Left lobe of liver (tissue), 2 donors: Measurements from ENCODE around the gene VPS9D1. TPM values are rescaled to one million over a fixed set of nuclear protein-coding genes. Genes with fewer than 3 reads are reported as not detected.
"Not testable (repeated sequence)": the region's sequence is repeated elsewhere in the genome, so short reads cannot be mapped to it uniquely, and the experiment has no call there.

ENCODE experiments used
- ATAC-seq: fragments of 200-7000 bp; cut with Tn5 transposase; one replicate; pipeline ENCODE4 v1.9.1; 2020; ENCODE audit warnings: mild to moderate bottlenecking, moderate library complexity
- DNase-seq: peaks from one replicate; pipeline ENCODE4 v3.0.0-alpha.2; 2020; ENCODE audit warnings: low spot score
- total RNA-seq: library from RNA; stranded (reverse); gene quantifications from one replicate; pipeline ENCODE4 v1.2.1, GENCODE V29; 2021
- donor health status: DM: no; HTN: no; CAD: no; lungs with moderate emphysema.
- donor health status: DM: no; HTN: yes; CAD: no.

VPS9D1 gene
- total RNA-seq, 1 donor from 2014 or later: 15.0 TPM

DNA sequence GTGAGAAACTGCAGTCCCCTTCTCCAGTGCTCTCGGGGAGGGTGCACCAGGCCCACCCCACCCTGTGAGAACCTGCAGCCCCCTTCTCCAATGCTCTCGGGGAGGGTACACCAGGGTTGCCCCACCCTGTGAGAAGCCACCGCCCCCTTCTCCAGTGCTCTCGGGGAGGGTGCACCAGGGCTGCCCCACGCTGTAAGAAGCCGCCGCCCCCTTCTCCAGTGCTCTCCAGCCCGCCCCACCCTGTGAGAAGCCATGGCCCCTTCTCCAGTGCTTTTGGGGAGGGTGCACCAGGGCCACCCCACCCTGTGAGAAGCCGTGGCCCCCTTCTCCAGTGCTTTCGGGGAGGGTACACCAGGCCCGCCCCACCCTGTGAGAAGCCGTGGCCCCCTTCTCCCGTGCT, 50.9 kb downstream of the VPS9D1 start:
- ATAC-seq (no peak), DNase-seq (no peak)

DNA sequence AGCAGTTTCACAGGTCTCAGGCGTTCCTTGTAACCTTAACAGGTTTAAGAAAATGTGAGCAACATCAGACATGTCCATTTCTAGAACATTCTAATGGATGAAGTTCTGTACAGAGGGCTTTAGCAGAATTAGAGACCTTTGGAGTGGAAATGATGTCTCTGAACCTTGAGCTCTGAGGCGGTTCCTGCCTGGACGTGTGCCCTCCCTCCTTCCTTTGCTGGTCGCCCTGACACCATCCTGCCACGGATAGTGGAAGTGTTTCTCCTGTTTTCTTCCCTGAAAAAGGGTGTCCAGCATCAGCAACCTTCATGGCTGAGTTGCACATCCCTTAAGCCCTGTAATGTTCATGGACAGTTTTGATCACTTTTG, 51.9 kb downstream of the VPS9D1 start:
- DNase-seq (no peak), ATAC-seq (peak; percentile 85)

DNA sequence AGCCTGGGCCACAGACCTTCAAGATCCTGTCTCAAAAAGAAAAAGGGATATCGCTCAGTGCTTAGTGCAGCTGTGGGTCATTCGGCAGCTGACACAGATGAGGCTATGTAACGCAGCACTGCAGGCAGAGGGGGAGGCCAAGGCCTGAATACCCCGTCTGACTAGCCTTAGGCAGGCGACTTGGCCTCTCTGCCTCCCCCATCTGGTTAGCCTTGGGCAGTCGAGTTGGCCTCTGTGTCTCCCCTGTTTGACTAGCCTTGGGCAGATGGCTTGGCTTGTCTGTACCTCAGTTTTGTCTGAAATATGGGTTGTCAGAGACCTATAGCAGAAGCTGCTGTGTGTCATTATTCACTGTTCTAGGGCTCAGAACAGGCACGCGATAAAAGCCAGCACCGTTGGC, 53.1 kb downstream of the VPS9D1 start:
- ATAC-seq: no peak

DNA sequence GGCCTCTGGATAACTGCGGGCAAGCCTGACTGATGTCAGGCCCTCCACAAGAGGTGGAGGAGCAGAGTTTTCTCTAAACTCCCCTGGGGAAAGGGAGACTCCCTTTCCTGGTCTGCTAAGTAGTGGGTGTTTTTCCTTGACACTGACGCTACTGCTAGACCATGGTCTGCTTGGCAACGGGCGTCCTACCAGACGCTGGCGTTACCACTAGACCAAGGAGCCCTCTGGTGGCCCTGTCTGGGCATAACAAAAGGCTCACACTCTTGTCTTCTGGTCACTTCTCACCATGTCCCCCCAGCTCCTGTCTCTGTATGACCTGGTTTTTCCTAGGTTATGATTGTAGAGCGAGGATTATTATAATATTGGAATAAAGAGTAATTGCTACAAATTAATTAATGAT, 53.7 kb downstream of the VPS9D1 start:
- not testable (repeated sequence) for DNase-seq, ATAC-seq

More for the DNA sequence above, 53.1 kb downstream of the VPS9D1 start:
- DNase-seq: no peak

DNA sequence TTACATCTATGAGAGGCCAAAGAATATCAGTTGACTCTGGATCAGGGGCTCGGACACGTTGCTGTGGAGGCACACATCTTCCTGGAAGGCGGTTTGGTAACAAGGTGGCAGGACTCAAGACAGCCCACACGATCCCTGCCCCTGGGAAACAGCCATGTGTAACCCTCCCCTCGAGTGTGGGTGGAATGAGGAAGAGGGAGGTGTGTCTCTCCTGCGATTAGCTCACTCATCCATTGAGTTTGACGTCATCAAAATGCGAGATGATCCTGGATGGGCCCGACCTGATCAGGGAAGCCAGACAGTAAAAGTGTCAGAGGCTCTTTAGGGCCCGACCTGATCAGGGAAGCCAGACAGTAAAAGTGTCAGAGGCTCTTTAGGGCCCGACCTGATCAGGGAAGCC, 56.5 kb downstream of the VPS9D1 start:
- not testable (repeated sequence) for DNase-seq, ATAC-seq

DNA sequence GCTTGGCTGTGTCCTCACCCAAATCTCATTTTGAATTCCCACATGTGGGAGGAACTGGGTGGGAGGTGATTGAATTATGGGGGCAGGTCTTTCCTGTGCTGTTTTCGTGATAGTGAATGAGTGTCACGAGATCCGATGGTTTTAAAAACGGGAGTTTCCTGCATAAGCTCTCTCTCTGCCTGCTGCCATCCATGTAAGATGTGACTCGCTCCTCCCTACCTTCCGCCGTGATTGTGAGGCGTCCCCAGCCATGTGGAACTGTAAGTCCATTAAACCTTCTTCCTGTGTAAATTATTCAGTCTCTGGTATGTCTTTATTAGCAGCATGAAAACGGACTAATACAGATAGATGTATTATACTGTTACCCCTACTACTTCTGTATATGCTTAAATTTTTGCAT, 59.5 kb downstream of the VPS9D1 start:
- no peak for DNase-seq
- ATAC-seq: no peak

DNA sequence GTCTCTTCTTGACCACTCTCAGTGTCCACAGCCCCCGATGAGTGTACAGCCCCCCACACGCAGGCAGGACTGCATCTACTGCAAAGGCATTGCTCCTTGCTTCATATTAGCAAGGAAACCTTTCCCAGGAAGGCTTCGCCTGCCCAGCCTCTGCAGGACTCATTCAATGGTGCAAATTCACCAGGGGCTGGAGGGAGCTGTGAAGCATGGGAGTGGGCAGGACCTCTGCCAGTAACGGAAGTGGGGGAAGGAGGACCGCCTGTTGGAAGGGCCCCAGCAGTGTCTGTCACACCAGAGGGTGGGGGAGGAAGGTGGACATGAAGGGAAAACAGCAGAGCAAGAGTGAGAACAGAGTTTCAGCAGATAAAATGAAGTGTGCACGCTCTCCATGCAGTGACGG, 60.6 kb downstream of the VPS9D1 start:
- DNase-seq (no peak), ATAC-seq (no peak)

DNA sequence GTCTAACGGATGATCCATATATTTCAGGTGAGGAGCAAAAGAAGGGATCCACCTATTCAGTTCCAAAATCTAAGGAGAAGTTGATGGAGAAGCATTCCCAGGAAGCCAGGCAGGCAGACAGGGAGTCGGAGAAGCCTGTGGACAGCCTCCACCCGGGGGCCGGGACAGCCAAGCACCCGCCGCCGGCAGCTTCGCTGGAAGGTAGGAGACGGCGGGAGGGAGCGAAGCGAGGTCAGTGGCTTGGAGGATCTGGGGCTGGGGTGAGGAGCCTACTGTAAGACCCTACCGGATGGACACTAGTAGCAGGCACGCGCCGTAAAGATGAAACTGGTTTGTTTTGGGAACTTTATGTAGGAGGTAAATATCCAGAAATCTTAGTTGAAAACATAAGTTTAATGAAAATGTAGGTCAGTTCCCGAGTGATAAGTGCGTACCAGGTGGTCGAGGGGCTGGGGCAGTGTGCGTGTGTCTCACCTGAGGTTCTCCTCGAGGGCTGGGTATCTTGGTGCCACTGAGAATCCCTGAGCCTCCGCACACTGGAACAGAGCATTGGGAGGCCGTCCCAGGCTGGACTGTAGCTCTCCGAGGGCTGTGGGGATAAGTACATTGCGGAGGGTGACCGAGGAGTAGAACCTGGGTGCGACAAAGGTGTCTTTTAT, 62.3 kb downstream of the VPS9D1 start:
- ATAC-seq (peak; percentile 19), DNase-seq (no peak)

DNA sequence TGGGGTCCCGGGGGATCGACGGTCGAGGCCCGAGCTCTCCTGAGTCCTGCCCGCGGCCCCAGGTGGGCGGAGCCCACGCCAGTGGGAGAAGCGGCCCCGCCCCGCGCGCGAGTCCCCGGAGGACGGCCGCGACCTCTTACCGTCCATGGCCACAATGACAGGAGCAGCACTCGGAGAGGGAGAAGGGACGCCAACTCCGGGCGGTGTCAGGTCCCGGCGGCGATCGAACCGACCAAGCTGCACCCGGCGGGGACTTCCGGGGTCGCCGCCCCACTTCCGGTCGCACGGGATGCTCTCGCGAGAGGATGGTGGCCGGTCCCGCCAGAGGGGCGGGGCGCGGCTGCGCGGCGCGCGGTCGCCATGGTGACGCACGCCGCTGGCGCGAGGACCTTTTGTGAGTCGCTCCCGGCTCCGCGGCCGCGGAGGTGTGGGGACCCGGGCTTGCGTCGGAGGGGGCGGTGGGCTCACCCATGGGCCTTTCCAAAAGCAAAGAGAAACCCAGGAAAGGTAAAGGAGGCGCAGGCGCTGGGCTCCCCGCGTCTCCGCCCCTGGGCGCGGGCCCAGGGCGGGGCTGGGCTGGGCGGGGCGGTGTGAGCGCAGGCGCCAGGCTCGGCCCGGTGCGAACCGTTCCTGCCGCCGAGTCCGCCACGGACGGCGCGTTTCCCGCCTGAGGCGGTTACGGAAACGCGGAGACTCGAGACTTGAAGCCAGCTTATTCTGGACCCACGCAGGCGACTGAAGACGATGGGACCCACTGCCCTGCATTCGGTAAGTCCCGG, 63.1 kb downstream of the VPS9D1 start, which contains the start of the genes CHMP1A and SPATA33:
Gene CHMP1A (minus strand): TSS at position 267 of the 779 bp plus-strand sequence. CDS start 120 bp downstream, at position 147.
Gene SPATA33 (plus strand): TSS at position 395 of the 779 bp plus-strand sequence. CDS start 76 bp downstream, at position 471.
- peak; percentile 90 for DNase-seq
- ATAC-seq: peak; percentile 95

Other genes starting within 250 kb of the VPS9D1 start
- gene ANKRD11, start 230.3 kb downstream of the VPS9D1 start, total RNA-seq: 50.7 TPM
- 68.1 TPM for gene SPG7, start 212.5 kb downstream of the VPS9D1 start, total RNA-seq
- 886 TPM for gene RPL13, start 160.2 kb downstream of the VPS9D1 start, total RNA-seq
- 0.88 TPM for gene CPNE7, start 145.1 kb downstream of the VPS9D1 start, total RNA-seq
- gene DPEP1, start 107.3 kb downstream of the VPS9D1 start, total RNA-seq: 0.13 TPM
- 34.7 TPM for gene CHMP1A, start 63.2 kb downstream of the VPS9D1 start, total RNA-seq
- 5.2 TPM for gene SPATA33, start 63.1 kb downstream of the VPS9D1 start, total RNA-seq
- gene CDK10, start 34.2 kb downstream of the VPS9D1 start, total RNA-seq: 69.1 TPM
- gene SPATA2L, start 19.2 kb downstream of the VPS9D1 start, total RNA-seq: 13.8 TPM
- gene ZNF276, start 639 bp upstream of the VPS9D1 start, total RNA-seq: 13.2 TPM
- gene FANCA, start 95.7 kb upstream of the VPS9D1 start, total RNA-seq: 6.4 TPM
- 8.7 TPM for gene SPIRE2, start 107.6 kb upstream of the VPS9D1 start, total RNA-seq
- 83.8 TPM for gene TCF25, start 152.7 kb upstream of the VPS9D1 start, total RNA-seq
- 1.9 TPM for gene MC1R, start 198.0 kb upstream of the VPS9D1 start, total RNA-seq
- 0.40 TPM for gene TUBB3, start 202.4 kb upstream of the VPS9D1 start, total RNA-seq
- gene DEF8, start 227.9 kb upstream of the VPS9D1 start, total RNA-seq: 29.2 TPM